IMR-90 (cell line): Measurements from ENCODE around the gene KCNN3. TPM values are rescaled to one million over a fixed set of nuclear protein-coding genes. Genes with fewer than 3 reads are reported as not detected.
A peak's percentile ranks its signal among the peaks of the same experiment; 100 is the strongest.

ENCODE experiments used
- ATAC-seq: fragments of 200-7000 bp; cut with Tn5 transposase; 2 replicates; pipeline ENCODE4 v1.9.1; 2020; ENCODE audit warnings: low read depth, mild to moderate bottlenecking, moderate library complexity
- BruUV-seq: library from RNA; stranded (reverse); fragments of 400-500 nt; replicated peaks from 2 replicates; lab custom pipeline; 2021; lab: Mats Ljungman, UMichigan
- CTCF ChIA-PET: fragments of 300-600 bp; formaldehyde crosslinking; extraction: SDS; loops from one replicate; lab custom pipeline; 2021; ENCODE audit warnings: antibody characterized with exemption; lab: Yijun Ruan, JAX
- POLR2A ChIA-PET: fragments of 300-600 bp; sonication (Branson Sonifier 250); formaldehyde crosslinking; loops from one replicate; lab custom pipeline; 2022; ENCODE audit warnings: antibody characterized with exemption; ENCODE audit not compliant: unreplicated experiment; lab: Charles Lee
- DNase-seq: peaks from one replicate; pipeline ENCODE4 v3.0.0; 2013
- H2AFZ ChIP-seq: replicated peaks from 2 replicates; pipeline ENCODE3; 2013; ENCODE audit warnings: low read length, mild to moderate bottlenecking; ENCODE audit not compliant: poor library complexity
- H2AK5ac ChIP-seq: 2 replicates; pipeline ENCODE4 v1.6.1; 2013; ENCODE audit warnings: low read depth, low read length, inconsistent platforms
- H2AK9ac ChIP-seq: replicated peaks from 2 replicates; pipeline ENCODE3; 2013; ENCODE audit warnings: mild to moderate bottlenecking, low read depth, low read length, moderate library complexity; ENCODE audit not compliant: poor library complexity
- H2BK120ac ChIP-seq: 2 replicates; pipeline ENCODE4 v1.6.1; 2013; ENCODE audit warnings: low read depth, low read length, inconsistent platforms
- H2BK15ac ChIP-seq: 3 replicates; pipeline ENCODE4 v1.6.1; 2013; ENCODE audit warnings: low read depth, low read length, inconsistent platforms
- H2BK20ac ChIP-seq: 2 replicates; pipeline ENCODE4 v1.6.1; 2013; ENCODE audit warnings: low read depth, mild to moderate bottlenecking, inconsistent platforms, low read length, moderate library complexity
- H2BK5ac ChIP-seq: 2 replicates; pipeline ENCODE4 v1.6.1; 2013; ENCODE audit warnings: mild to moderate bottlenecking, low read depth, low read length, inconsistent platforms; ENCODE audit not compliant: poor library complexity, severe bottlenecking
- H3K14ac ChIP-seq: replicated peaks from 2 replicates; pipeline ENCODE4 v1.6.1; 2013; ENCODE audit warnings: low read depth, low read length, inconsistent platforms
- H3K18ac ChIP-seq: 2 replicates; pipeline ENCODE4 v1.6.1; 2013; ENCODE audit warnings: low read depth, low read length, control low read depth
- H3K23ac ChIP-seq: 2 replicates; pipeline ENCODE4 v1.6.1; 2013; ENCODE audit warnings: low read depth, low read length, inconsistent platforms
- H3K27ac ChIP-seq: 2 replicates; pipeline ENCODE4 v1.5.1; 2013; ENCODE audit warnings: mild to moderate bottlenecking, control low read depth, low read length; ENCODE audit not compliant: insufficient read depth
- H3K27me3 ChIP-seq: 2 replicates; pipeline ENCODE4 v1.6.1; 2013; ENCODE audit warnings: low read length; ENCODE audit not compliant: control insufficient read depth, insufficient read depth
- H3K36me3 ChIP-seq: 2 replicates; pipeline ENCODE4 v1.6.1; 2013; ENCODE audit warnings: low read length, mixed read lengths; ENCODE audit not compliant: control insufficient read depth, insufficient read depth
- H3K4ac ChIP-seq: 2 replicates; pipeline ENCODE4 v1.6.1; 2013; ENCODE audit warnings: low read depth, low read length, inconsistent platforms
- H3K4me1 ChIP-seq: 2 replicates; pipeline ENCODE4 v1.6.1; 2013; ENCODE audit warnings: low read length, mixed read lengths; ENCODE audit not compliant: control insufficient read depth, insufficient read depth
- H3K4me2 ChIP-seq: 2 replicates; pipeline ENCODE4 v1.6.1; 2013; ENCODE audit warnings: low read depth, mild to moderate bottlenecking, control low read depth, low read length, moderate library complexity
- H3K4me3 ChIP-seq: 2 replicates; pipeline ENCODE4 v1.5.1; 2013; ENCODE audit warnings: low read depth, mild to moderate bottlenecking, control low read depth, low read length, moderate library complexity; ENCODE audit not compliant: insufficient read depth
- H3K56ac ChIP-seq: 2 replicates; pipeline ENCODE4 v1.6.1; 2013; ENCODE audit warnings: low read length, inconsistent platforms; ENCODE audit not compliant: insufficient read depth; ENCODE audit errors: extremely low read depth
- H3K79me1 ChIP-seq, 2 experiments: 2 replicates each; pipeline ENCODE4 v1.6.1; 2013; ENCODE audit warnings: low read length in 2 of 2, inconsistent platforms in 1 of 2, low read depth in 1 of 2
- H3K9ac ChIP-seq: 2 replicates; pipeline ENCODE4 v1.6.1; 2013; ENCODE audit warnings: low read depth, low read length, control low read depth
- H3K9me1 ChIP-seq: 2 replicates; pipeline ENCODE4 v1.6.1; 2013; ENCODE audit warnings: low read length, inconsistent platforms; ENCODE audit not compliant: insufficient read depth
- H3K9me3 ChIP-seq: 2 replicates; pipeline ENCODE4 v1.6.1; 2013; ENCODE audit warnings: low read length; ENCODE audit not compliant: control insufficient read depth, insufficient read depth
- H4K20me1 ChIP-seq: 2 replicates; pipeline ENCODE4 v1.6.1; 2013; ENCODE audit warnings: low read length, inconsistent platforms; ENCODE audit not compliant: insufficient read depth
- H4K5ac ChIP-seq: 2 replicates; pipeline ENCODE4 v1.6.1; 2013; ENCODE audit warnings: mild to moderate bottlenecking, low read depth, low read length, control low read depth
- H4K8ac ChIP-seq, 2 experiments: 2 replicates each; pipeline ENCODE4 v1.6.1; 2013; ENCODE audit warnings: low read depth in 2 of 2, low read length in 2 of 2, control low read depth in 1 of 2, inconsistent platforms in 1 of 2
- H4K91ac ChIP-seq: 2 replicates; pipeline ENCODE4 v1.6.1; 2013; ENCODE audit warnings: low read depth, low read length, inconsistent platforms; ENCODE audit not compliant: insufficient read depth
- MAFK ChIP-seq: IDR thresholded peaks from 2 replicates; pipeline ENCODE4 v1.6.1; 2012; ENCODE audit warnings: low read depth, low read length, improper control_type of control experiment
- MXI1 ChIP-seq: IDR thresholded peaks from 2 replicates; pipeline ENCODE4 v1.6.1; 2012; ENCODE audit warnings: low read depth, mild to moderate bottlenecking, low read length, moderate library complexity, borderline replicate concordance
- RFX5 ChIP-seq: IDR thresholded peaks from 2 replicates; pipeline ENCODE4 v1.8.0; 2012; ENCODE audit warnings: low read depth, mild to moderate bottlenecking, low read length, moderate library complexity
- USF2 ChIP-seq: fragments of 150-350 bp; IDR thresholded peaks from 2 replicates; pipeline ENCODE4 v1.6.1; 2017; ENCODE audit warnings: mild to moderate bottlenecking, antibody characterized with exemption, low read length, low read depth
- WGBS, 2 experiments: methylation state at CpG; one replicate each; pipeline versions ENCODE4 v1.1.5 to v1.1.7; 2013; ENCODE audit warnings: missing lambda C conversion rate in 2 of 2; ENCODE audit not compliant: insufficient read length in 1 of 2; ENCODE audit errors: extremely low coverage in 2 of 2; 5-methylcytosine and 5-hydroxymethylcytosine counted together
- dilution Hi-C: fragments of 300-500 bp; cut with HindIII; formaldehyde crosslinking; loops from one replicate; pipeline ENCODE4 v1.14.3; 2018; ENCODE audit warnings: low sequenced_read_pairs; ENCODE audit not compliant: unreplicated experiment
- in situ Hi-C: fragments of 300-500 bp; cut with MboI; formaldehyde crosslinking; loops from 3 replicates; pipeline ENCODE4 v1.14.3; 2019; ENCODE audit warnings: low sequenced_read_pairs, inconsistent platforms, mixed read lengths
- intact Hi-C: fragments of 100-400 bp; cut with micrococcal nuclease; formaldehyde crosslinking; loops from 2 replicates; pipeline ENCODE4 v1.10.0; 2022
- polyA plus RNA-seq, 3 experiments: library from polyadenylated mRNA; depleted of rRNA; stranded (reverse); fragments of >200 nt; gene quantifications; 2 replicates each; pipeline ENCODE4 v1.2.3, GENCODE V29; 2012; ENCODE audit warnings: low replicate concordance in 1 of 3
- total RNA-seq: library from RNA; depleted of rRNA; stranded (reverse); fragments of >200 nt; gene quantifications from 2 replicates; pipeline ENCODE4 v1.2.3, GENCODE V29; 2012

The KCNN3 gene
- total and polyA plus RNA-seq, 2 of the 4 experiments (the other 2 are of a cell fraction): 0.02 TPM; not detected in 1

GRCh38 chr1:154714638-154715037 lies 155.4 kb downstream of the KCNN3 start:
- H3K27me3 ChIP-seq: peaks cover 39% of the 10 kb centered on the region
- 17% methylated on average over 1 of the region's 3 CpGs; no CpG with 5 or more reads in 1 of the 2 experiments for WGBS, 2 experiments
- H3K14ac ChIP-seq: no peak overlapping the region
- TF ChIP-seq RFX5 (no peak), MXI1 (no peak), USF2 (no peak), MAFK (no peak)
- H2BK20ac ChIP-seq: no peak overlapping the region
- dilution Hi-C loops (no loop called here), intact Hi-C loops (loop anchor here (1.0 kb wide), 1 partner anchor 27 kb away; no protein-coding TSS in a partner anchor), in situ Hi-C loops (no loop called here)
- H3K4me2 ChIP-seq: no peak overlapping the region
- no peaks in the 10 kb centered on the region for H3K79me1 ChIP-seq
- no peak overlapping the region for H3K4me3 ChIP-seq
- CTCF ChIA-PET: no interaction called here
- POLR2A ChIA-PET: no interaction called here
- peak overlapping the region; percentile 96 for H2BK5ac ChIP-seq
- no peak overlapping the region for H3K9ac ChIP-seq
- H3K9me3 ChIP-seq: no peaks in the 10 kb centered on the region
- H3K56ac ChIP-seq: no peak overlapping the region
- no peak overlapping the region for H4K91ac ChIP-seq
- H4K5ac ChIP-seq: no peak overlapping the region
- ATAC-seq (no peak), DNase-seq (peak; percentile 10)
- H3K36me3 ChIP-seq: no peaks in the 10 kb centered on the region
- H3K27ac ChIP-seq: no peak overlapping the region
- no peak overlapping the region for H3K4ac ChIP-seq
- H3K4me1 ChIP-seq: no peaks in the 10 kb centered on the region
- H3K9me1 ChIP-seq: peaks cover 6% of the 10 kb centered on the region
- H3K23ac ChIP-seq: no peak overlapping the region
- H2BK15ac ChIP-seq: no peak overlapping the region
- H2BK120ac ChIP-seq: no peak overlapping the region
- no peak overlapping the region for H4K8ac ChIP-seq
- no TSS peak for BruUV-seq
- no peak overlapping the region for H3K18ac ChIP-seq
- H2AK5ac ChIP-seq: no peak overlapping the region
- no peak overlapping the region for H2AK9ac ChIP-seq
- peaks cover 5% of the 10 kb centered on the region; the same call in 1 of the 2 replicates for H4K20me1 ChIP-seq
- H2AFZ ChIP-seq: no peak overlapping the region
